Measurements from ENCODE around the gene XKR8. TPM values are rescaled to one million over a fixed set of nuclear protein-coding genes. Genes with fewer than 3 reads are reported as not detected.

XKR8 gene, protein sequence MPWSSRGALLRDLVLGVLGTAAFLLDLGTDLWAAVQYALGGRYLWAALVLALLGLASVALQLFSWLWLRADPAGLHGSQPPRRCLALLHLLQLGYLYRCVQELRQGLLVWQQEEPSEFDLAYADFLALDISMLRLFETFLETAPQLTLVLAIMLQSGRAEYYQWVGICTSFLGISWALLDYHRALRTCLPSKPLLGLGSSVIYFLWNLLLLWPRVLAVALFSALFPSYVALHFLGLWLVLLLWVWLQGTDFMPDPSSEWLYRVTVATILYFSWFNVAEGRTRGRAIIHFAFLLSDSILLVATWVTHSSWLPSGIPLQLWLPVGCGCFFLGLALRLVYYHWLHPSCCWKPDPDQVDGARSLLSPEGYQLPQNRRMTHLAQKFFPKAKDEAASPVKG
- total RNA-seq: 3.5 to 9.9 TPM (median 7.8 TPM) in 3 replicates
- long read RNA-seq, transcript XKR8-201 (3 exons, 2,692 nt): major isoform, 22 of 26 reads
- long read RNA-seq, partial matches to known transcripts: 0 of 26 reads
- long read RNA-seq, other reads (novel, unspliced or antisense): 4 of 26 reads

DNA sequence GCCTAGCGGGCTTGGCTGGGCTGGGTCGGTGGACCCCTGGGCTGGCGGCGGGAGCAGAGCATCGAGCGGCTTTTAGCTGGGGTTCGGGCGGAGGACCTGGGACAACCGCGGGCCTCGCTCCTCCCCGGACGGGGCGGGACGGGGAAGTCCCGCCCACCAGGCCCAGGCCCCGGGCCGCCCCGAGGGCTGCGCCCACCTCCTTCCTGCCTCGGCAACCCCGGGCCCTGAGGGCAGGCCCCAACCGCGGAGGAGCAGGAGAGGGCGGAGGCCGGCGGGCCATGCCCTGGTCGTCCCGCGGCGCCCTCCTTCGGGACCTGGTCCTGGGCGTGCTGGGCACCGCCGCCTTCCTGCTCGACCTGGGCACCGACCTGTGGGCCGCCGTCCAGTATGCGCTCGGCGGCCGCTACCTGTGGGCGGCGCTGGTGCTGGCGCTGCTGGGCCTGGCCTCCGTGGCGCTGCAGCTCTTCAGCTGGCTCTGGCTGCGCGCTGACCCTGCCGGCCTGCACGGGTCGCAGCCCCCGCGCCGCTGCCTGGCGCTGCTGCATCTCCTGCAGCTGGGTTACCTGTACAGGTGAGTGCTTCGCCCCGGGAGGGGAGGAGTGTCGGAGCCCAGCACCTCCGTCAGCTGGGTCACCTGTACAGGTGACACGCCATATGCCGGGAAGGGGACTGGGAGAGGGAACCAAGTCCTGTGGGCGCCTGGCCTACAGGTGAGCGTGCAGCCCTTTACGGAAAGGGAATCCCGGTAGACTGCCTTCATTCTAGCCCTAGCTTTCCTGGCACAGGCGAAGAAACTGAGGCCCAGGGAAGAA, at the start of gene XKR8:
Gene XKR8, plus strand, starts transcription at position 182 of the 812 bp plus-strand sequence. Its CDS starts 97 bp downstream, at position 279.
- peaks cover 2% of the 10 kb centered on the region for H3K36me3 Mint-ChIP-seq (ENCODE audit: low read depth)
- H3K4me3 Mint-ChIP-seq (ENCODE audit: unreplicated experiment): peak within 1 kb of the TSS; percentile 78
- no peaks in the 10 kb centered on the region for H3K9me3 Mint-ChIP-seq (ENCODE audit: low read depth)
- peaks cover 23% of the 10 kb centered on the region for H3K4me1 Mint-ChIP-seq (ENCODE audit: low read depth)
- peaks cover 13% of the 10 kb centered on the region for H3K27me3 Mint-ChIP-seq (ENCODE audit: low read depth)
- peak; percentile 77 for DNase-seq (ENCODE audit: low spot score)
- TF ChIP-seq, protein P1, sequence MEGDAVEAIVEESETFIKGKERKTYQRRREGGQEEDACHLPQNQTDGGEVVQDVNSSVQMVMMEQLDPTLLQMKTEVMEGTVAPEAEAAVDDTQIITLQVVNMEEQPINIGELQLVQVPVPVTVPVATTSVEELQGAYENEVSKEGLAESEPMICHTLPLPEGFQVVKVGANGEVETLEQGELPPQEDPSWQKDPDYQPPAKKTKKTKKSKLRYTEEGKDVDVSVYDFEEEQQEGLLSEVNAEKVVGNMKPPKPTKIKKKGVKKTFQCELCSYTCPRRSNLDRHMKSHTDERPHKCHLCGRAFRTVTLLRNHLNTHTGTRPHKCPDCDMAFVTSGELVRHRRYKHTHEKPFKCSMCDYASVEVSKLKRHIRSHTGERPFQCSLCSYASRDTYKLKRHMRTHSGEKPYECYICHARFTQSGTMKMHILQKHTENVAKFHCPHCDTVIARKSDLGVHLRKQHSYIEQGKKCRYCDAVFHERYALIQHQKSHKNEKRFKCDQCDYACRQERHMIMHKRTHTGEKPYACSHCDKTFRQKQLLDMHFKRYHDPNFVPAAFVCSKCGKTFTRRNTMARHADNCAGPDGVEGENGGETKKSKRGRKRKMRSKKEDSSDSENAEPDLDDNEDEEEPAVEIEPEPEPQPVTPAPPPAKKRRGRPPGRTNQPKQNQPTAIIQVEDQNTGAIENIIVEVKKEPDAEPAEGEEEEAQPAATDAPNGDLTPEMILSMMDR (IDR thresholded peaks at IDR 0.05): peak; percentile 74
- peak within 1 kb of the TSS; percentile 80 for H3K27ac Mint-ChIP-seq (ENCODE audit: unreplicated experiment)

DNA sequence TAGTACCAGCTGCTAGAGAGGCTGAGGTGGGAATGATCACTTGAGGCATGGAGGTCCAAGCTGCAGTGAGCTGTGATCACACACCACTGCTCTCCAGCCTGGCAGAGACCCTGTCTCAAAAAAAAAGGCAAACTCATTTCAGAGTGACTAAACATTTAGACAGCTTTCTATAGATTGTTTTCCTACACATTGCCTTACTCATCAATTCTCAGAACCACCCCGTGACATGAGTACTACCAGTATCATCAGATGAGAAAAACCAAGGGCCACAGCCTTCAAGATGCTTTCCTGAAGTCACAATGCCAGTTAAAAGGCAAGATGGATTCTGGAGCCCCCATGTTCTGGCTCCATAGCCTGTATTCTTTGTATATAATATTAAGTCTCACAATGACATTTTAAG, 47.3 kb upstream of the XKR8 start:
- H3K4me1 Mint-ChIP-seq (ENCODE audit: low read depth): peaks cover 7% of the 10 kb centered on the region
- H3K9me3 Mint-ChIP-seq (ENCODE audit: low read depth): peaks cover 5% of the 10 kb centered on the region
- DNase-seq (ENCODE audit: low spot score): no peak
- H3K27ac Mint-ChIP-seq (ENCODE audit: unreplicated experiment): no peak overlapping the region
- H3K36me3 Mint-ChIP-seq (ENCODE audit: low read depth): peaks cover 9% of the 10 kb centered on the region
- TF ChIP-seq, protein P1 (IDR thresholded peaks at IDR 0.05): no peak
- H3K27me3 Mint-ChIP-seq (ENCODE audit: low read depth): peaks cover 2% of the 10 kb centered on the region
- H3K4me3 Mint-ChIP-seq (ENCODE audit: unreplicated experiment): no peak overlapping the region

DNA sequence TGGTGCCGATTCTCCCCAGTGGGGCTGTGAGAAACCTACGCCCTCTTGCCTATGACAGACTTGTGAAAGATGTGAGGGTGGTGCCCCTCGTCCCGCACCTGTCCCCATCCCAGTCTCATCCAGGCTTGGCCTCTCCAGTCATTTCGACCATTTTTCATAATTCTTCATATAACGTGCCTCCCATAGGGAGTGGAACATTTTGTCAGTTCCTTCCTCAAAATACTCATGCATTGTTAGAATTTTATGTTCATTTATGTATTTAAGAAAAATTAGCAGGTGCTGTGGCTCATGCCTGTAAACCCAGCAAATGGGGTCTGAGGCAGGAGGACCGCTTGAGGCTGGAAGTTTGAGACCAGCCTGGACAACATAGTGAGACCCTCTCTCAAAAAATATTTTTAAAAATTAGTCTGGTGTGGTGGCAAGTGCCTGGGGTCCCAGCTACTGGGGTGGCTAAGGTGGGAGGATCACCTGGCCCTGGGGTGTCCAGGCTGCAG, 44.6 kb upstream of the XKR8 start:
- Mint-ChIP-seq H3K4me3 (ENCODE audit: unreplicated experiment) (peak overlapping the region; percentile 98), H3K36me3 (ENCODE audit: low read depth) (peaks cover 2% of the 10 kb centered on the region), H3K4me1 (ENCODE audit: low read depth) (peaks cover 7% of the 10 kb centered on the region), H3K27me3 (ENCODE audit: low read depth) (peaks cover 9% of the 10 kb centered on the region), H3K27ac (ENCODE audit: unreplicated experiment) (peak overlapping the region; percentile 98), H3K9me3 (ENCODE audit: low read depth) (peaks cover 5% of the 10 kb centered on the region)
- DNase-seq (ENCODE audit: low spot score): no peak
- TF ChIP-seq, protein P1 (IDR thresholded peaks at IDR 0.05): no peak

- Mint-ChIP-seq H3K4me1 (ENCODE audit: low read depth) (no peaks in the 10 kb centered on the region), H3K27me3 (ENCODE audit: low read depth) (peaks cover 9% of the 10 kb centered on the region), H3K36me3 (ENCODE audit: low read depth) (no peaks in the 10 kb centered on the region), H3K27ac (ENCODE audit: unreplicated experiment) (no peak overlapping the region), H3K4me3 (ENCODE audit: unreplicated experiment) (no peak overlapping the region), H3K9me3 (ENCODE audit: low read depth) (no peaks in the 10 kb centered on the region)
- TF ChIP-seq, protein P1 (IDR thresholded peaks at IDR 0.05): no peak
- DNase-seq (ENCODE audit: low spot score): no peak
Observed at GRCh38 chr1:27922272-27922671, 37.5 kb upstream of the XKR8 start.

Measured in chondrocyte (in vitro differentiated cells).